CD4-positive, alpha-beta memory T cell (primary cell): ENCODE data around the gene MADCAM1. TPM values are rescaled to one million over a fixed set of nuclear protein-coding genes. Genes with fewer than 3 reads are reported as not detected.

Source experiments
- CTCF ChIA-PET: fragments of 350-600 bp; sonication (Branson Sonifier 250); formaldehyde crosslinking; loops from one replicate; lab custom pipeline; 2021; ENCODE audit warnings: inconsistent platforms; ENCODE audit not compliant: partially characterized antibody; lab: Charles Lee
- POLR2A ChIA-PET: fragments of 350-600 bp; sonication (Branson Sonifier 250); formaldehyde crosslinking; loops from one replicate; lab custom pipeline; 2021; ENCODE audit not compliant: partially characterized antibody; lab: Charles Lee
- DNase-seq, 5 donors: peaks; one replicate each; pipeline versions ENCODE4 v3.0.0 to v3.0.0-alpha.2; 2020 to 2022; ENCODE audit warnings: mixed read lengths in 1 of 5
- H3K27ac ChIP-seq: one replicate; pipeline ENCODE4 v1.7.0; 2013; ENCODE audit warnings: low read depth, low read length
- H3K27me3 ChIP-seq: 2 replicates; pipeline ENCODE4 v1.7.0; 2013; ENCODE audit warnings: mild to moderate bottlenecking, low read length, moderate library complexity; ENCODE audit not compliant: insufficient read depth
- H3K36me3 ChIP-seq: 2 replicates; pipeline ENCODE4 v1.7.0; 2013; ENCODE audit warnings: mild to moderate bottlenecking, low read length, moderate library complexity; ENCODE audit not compliant: insufficient read depth
- H3K4me1 ChIP-seq: 2 replicates; pipeline ENCODE4 v1.7.0; 2013; ENCODE audit warnings: mild to moderate bottlenecking, low read length, moderate library complexity; ENCODE audit not compliant: insufficient read depth
- H3K4me3 ChIP-seq, 2 donors: one replicate each; pipeline ENCODE4 v1.7.0; 2013; ENCODE audit warnings: low read length in 2 of 2, mild to moderate bottlenecking in 1 of 2
- H3K9me3 ChIP-seq, 2 donors: one replicate each; pipeline ENCODE4 v1.7.0; 2013; ENCODE audit warnings: low read length in 2 of 2, control low read depth in 1 of 2; ENCODE audit not compliant: control insufficient read depth in 1 of 2
- H3K27ac Mint-ChIP-seq, 7 donors: one replicate each; pipeline ENCODE4 v1.8.0; 2020 to 2021; ENCODE audit warnings: mixed read lengths in 7 of 7, mild to moderate bottlenecking in 6 of 7, inconsistent platforms in 3 of 7, moderate library complexity in 3 of 7
- H3K27me3 Mint-ChIP-seq, 2 donors: one replicate each; pipeline ENCODE4 v1.8.0; 2020 to 2021; ENCODE audit warnings: mixed read lengths in 2 of 2
- H3K36me3 Mint-ChIP-seq, 2 donors: one replicate each; pipeline ENCODE4 v1.8.0; 2020 to 2021; ENCODE audit warnings: mixed read lengths in 2 of 2, inconsistent platforms in 1 of 2, mild to moderate bottlenecking in 1 of 2
- H3K4me1 Mint-ChIP-seq, 4 donors: one replicate each; pipeline ENCODE4 v1.8.0; 2020 to 2021; ENCODE audit warnings: mixed read lengths in 4 of 4, mild to moderate bottlenecking in 1 of 4
- H3K4me3 Mint-ChIP-seq, 8 donors: one replicate each; pipeline ENCODE4 v1.8.0; 2020 to 2021; ENCODE audit warnings: mixed read lengths in 8 of 8, mild to moderate bottlenecking in 7 of 8, moderate library complexity in 6 of 8, inconsistent platforms in 3 of 8
- H3K9me3 Mint-ChIP-seq, 8 donors: one replicate each; pipeline ENCODE4 v1.8.0; 2020 to 2021; ENCODE audit warnings: mixed read lengths in 8 of 8, mild to moderate bottlenecking in 5 of 8, inconsistent platforms in 3 of 8, moderate library complexity in 1 of 8
- intact Hi-C: fragments of 100-400 bp; cut with micrococcal nuclease; formaldehyde crosslinking; loops from one replicate; pipeline ENCODE4 v1.15.1; 2023
- polyA plus RNA-seq, 2 donors: library from polyadenylated mRNA; unstranded; fragments of 300-500 nt; fragmentation: Illumina TruSeq; gene quantifications; one replicate each; pipeline ENCODE4 v1.2.3, GENCODE V29; 2021
- total RNA-seq, 2 experiments: library from RNA; stranded (reverse); gene quantifications; one replicate each; pipeline ENCODE4 v1.2.3, GENCODE V29; 2021

MADCAM1 gene
- total and polyA plus RNA-seq, 4 experiments from 2014 or later: 0.11 to 1.9 (median 0.88) TPM

- Histone ChIP-seq H3K4me3 (no peak within 1 kb of the TSS), H3K27me3 (peaks cover 13% of the 10 kb centered on the region), H3K36me3 (no peaks in the 10 kb centered on the region), H3K9me3 (no peaks in the 10 kb centered on the region), H3K27ac (no peak within 1 kb of the TSS), H3K4me1 (no peaks in the 10 kb centered on the region)
- CTCF ChIA-PET: no interaction called here
- H3K27me3 Mint-ChIP-seq: peaks cover 13 to 19% of the 10 kb centered on the region in 2 donors
- POLR2A ChIA-PET: no interaction called here
- peak within 1 kb of the TSS; percentile 67 to 82 (median 74) for H3K4me3 Mint-ChIP-seq
- H3K36me3 Mint-ChIP-seq: no peaks in the 10 kb centered on the region
- peaks cover 2 to 11% (median 4%) of the 10 kb centered on the region in 4 donors for H3K4me1 Mint-ChIP-seq
- no peak for DNase-seq
- intact Hi-C loops: no loop called here
- H3K27ac Mint-ChIP-seq: peak within 1 kb of the TSS in 3 of 7 donors; percentile 53 to 75 (median 69)
- H3K9me3 Mint-ChIP-seq: peaks cover 0 to 2% (median 0%) of the 10 kb centered on the region in 8 donors
Observed at GRCh38 chr19:460877-461720, 35.2 kb upstream of the MADCAM1 start, which contains the start of gene SHC2. Gene SHC2 (minus strand): TSS chr19:461033. CDS start chr19:460996, 37 bp downstream.

- Histone ChIP-seq H3K9me3 (no peaks in the 10 kb centered on the region), H3K36me3 (no peaks in the 10 kb centered on the region), H3K4me1 (no peaks in the 10 kb centered on the region), H3K27ac (no peak overlapping the region), H3K4me3 (no peak overlapping the region), H3K27me3 (peaks cover 13% of the 10 kb centered on the region)
- Mint-ChIP-seq H3K27me3 (peaks cover 8 to 17% of the 10 kb centered on the region in 2 donors), H3K4me1 (peaks cover 2 to 11% (median 4%) of the 10 kb centered on the region in 4 donors), H3K9me3 (no peaks in the 10 kb centered on the region), H3K4me3 (peak overlapping the region; percentile 42 to 80 (median 63)), H3K36me3 (no peaks in the 10 kb centered on the region), H3K27ac (no peak overlapping the region)
- DNase-seq: no peak
- POLR2A ChIA-PET: no interaction called here
- CTCF ChIA-PET: no interaction called here
- intact Hi-C loops: no loop called here
Observed at GRCh38 chr19:461721-462551, 34.4 kb upstream of the MADCAM1 start.

- no peaks in the 10 kb centered on the region for H3K36me3 Mint-ChIP-seq
Observed at GRCh38 chr19:463483-464207, 32.6 kb upstream of the MADCAM1 start.

GRCh38 chr19:464208-464545 is 32.1 kb upstream of the MADCAM1 start:
- ChIA-PET CTCF (no interaction called here), POLR2A (no interaction called here)
- Mint-ChIP-seq H3K36me3 (no peaks in the 10 kb centered on the region), H3K27me3 (peaks cover 8 to 13% of the 10 kb centered on the region in 2 donors), H3K4me1 (peaks cover 2 to 11% (median 4%) of the 10 kb centered on the region in 4 donors), H3K9me3 (no peaks in the 10 kb centered on the region), H3K4me3 (no peak overlapping the region), H3K27ac (no peak overlapping the region)
- intact Hi-C loops: no loop called here
- no peaks in the 10 kb centered on the region for H3K9me3 ChIP-seq
- peaks cover 13% of the 10 kb centered on the region for H3K27me3 ChIP-seq
- no peak overlapping the region for H3K27ac ChIP-seq
- DNase-seq: no peak
- H3K36me3 ChIP-seq: no peaks in the 10 kb centered on the region
- no peak overlapping the region for H3K4me3 ChIP-seq
- H3K4me1 ChIP-seq: no peaks in the 10 kb centered on the region

More at GRCh38 chr19:463483-464207, 32.6 kb upstream of the MADCAM1 start:
- H3K27ac ChIP-seq: no peak overlapping the region
- H3K27me3 ChIP-seq: peaks cover 13% of the 10 kb centered on the region
- H3K27ac Mint-ChIP-seq: no peak overlapping the region
- intact Hi-C loops: no loop called here
- H3K9me3 ChIP-seq: no peaks in the 10 kb centered on the region
- ChIA-PET CTCF (no interaction called here), POLR2A (no interaction called here)
- peaks cover 8 to 13% of the 10 kb centered on the region in 2 donors for H3K27me3 Mint-ChIP-seq
- no peak for DNase-seq
- no peak overlapping the region for H3K4me3 Mint-ChIP-seq
- no peaks in the 10 kb centered on the region for H3K9me3 Mint-ChIP-seq
- no peak overlapping the region for H3K4me3 ChIP-seq
- peaks cover 2 to 11% (median 4%) of the 10 kb centered on the region in 4 donors for H3K4me1 Mint-ChIP-seq
- H3K36me3 ChIP-seq: no peaks in the 10 kb centered on the region
- no peaks in the 10 kb centered on the region for H3K4me1 ChIP-seq

GRCh38 chr19:465056-465816 is 31.1 kb upstream of the MADCAM1 start:
- intact Hi-C loops: no loop called here
- H3K4me1 ChIP-seq: no peaks in the 10 kb centered on the region
- POLR2A ChIA-PET: no interaction called here
- no peak overlapping the region for H3K4me3 ChIP-seq
- Mint-ChIP-seq H3K27ac (no peak overlapping the region), H3K36me3 (no peaks in the 10 kb centered on the region), H3K4me1 (peaks cover 0 to 5% (median under 1%) of the 10 kb centered on the region in 4 donors), H3K9me3 (no peaks in the 10 kb centered on the region), H3K27me3 (peaks cover 3 to 8% of the 10 kb centered on the region in 2 donors), H3K4me3 (no peak overlapping the region)
- CTCF ChIA-PET: no interaction called here
- peaks cover 7% of the 10 kb centered on the region for H3K27me3 ChIP-seq
- no peak overlapping the region for H3K27ac ChIP-seq
- H3K36me3 ChIP-seq: no peaks in the 10 kb centered on the region
- no peaks in the 10 kb centered on the region for H3K9me3 ChIP-seq
- DNase-seq: no peak

- Histone ChIP-seq H3K4me1 (no peaks in the 10 kb centered on the region), H3K36me3 (no peaks in the 10 kb centered on the region), H3K9me3 (no peaks in the 10 kb centered on the region), H3K27ac (no peak overlapping the region), H3K27me3 (peaks cover 2% of the 10 kb centered on the region), H3K4me3 (no peak overlapping the region)
- intact Hi-C loops: no loop called here
- DNase-seq: no peak
- H3K4me3 Mint-ChIP-seq: no peak overlapping the region
- H3K27ac Mint-ChIP-seq: no peak overlapping the region
- POLR2A ChIA-PET: no interaction called here
- H3K36me3 Mint-ChIP-seq: no peaks in the 10 kb centered on the region
- CTCF ChIA-PET: no interaction called here
- H3K27me3 Mint-ChIP-seq: peaks cover 2 to 3% of the 10 kb centered on the region in 2 donors
- no peaks in the 10 kb centered on the region for H3K9me3 Mint-ChIP-seq
- peaks cover 0 to under 1% (median 0%) of the 10 kb centered on the region in 4 donors for H3K4me1 Mint-ChIP-seq
Observed at GRCh38 chr19:467554-467953, 28.7 kb upstream of the MADCAM1 start.
